ENCODE measurements around the gene SDK2. TPM values are rescaled to one million over a fixed set of nuclear protein-coding genes. Genes with fewer than 3 reads are reported as not detected.

The SDK2 gene
- total RNA-seq, 2 donors from 2014 or later = 0.94 to 2.1 TPM

DNA sequence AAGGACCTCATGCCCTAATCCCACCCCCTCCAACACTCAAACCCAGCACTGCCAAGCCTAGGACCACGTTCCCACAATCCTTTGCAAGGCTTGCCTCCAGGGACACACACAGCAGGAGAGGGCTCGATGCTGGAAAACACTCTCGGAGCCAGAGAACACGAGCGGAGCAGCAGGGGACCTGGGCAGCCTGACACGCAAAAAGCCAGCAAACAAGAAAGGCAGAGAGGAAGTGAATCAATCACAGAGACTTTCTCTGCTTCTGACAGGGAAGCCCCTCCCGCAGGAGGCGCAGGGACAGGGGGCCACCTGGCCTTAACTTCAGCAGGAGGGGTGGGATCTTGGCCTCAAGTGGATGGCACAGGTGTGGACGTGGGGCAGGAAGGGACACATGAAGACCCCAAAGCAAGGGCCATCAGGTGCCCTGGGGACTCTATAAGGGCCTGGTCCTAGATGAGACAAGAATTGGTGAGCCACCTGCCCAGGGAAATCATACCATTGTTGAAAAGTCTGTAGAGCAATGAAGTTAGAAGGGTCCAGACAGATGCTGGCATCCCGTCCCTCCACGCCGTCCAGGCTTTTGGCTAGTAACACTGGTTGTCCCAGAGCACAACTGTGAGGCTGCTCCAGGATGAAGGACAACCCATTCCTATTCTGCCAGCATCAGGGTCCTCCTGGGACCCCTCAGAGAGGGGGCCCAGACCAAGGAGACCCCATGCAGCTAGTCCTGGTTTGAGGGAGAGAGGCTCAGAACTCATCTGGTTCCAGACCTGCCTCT lies 2.2 kb downstream of the SDK2 start:
- no peak for ATAC-seq
- intact Hi-C loops (cut with DNase I) = loop anchor here in 1 of 2 donors (5.0 kb wide), 1 partner anchor 210 kb away; no protein-coding TSS in a partner anchor

DNA sequence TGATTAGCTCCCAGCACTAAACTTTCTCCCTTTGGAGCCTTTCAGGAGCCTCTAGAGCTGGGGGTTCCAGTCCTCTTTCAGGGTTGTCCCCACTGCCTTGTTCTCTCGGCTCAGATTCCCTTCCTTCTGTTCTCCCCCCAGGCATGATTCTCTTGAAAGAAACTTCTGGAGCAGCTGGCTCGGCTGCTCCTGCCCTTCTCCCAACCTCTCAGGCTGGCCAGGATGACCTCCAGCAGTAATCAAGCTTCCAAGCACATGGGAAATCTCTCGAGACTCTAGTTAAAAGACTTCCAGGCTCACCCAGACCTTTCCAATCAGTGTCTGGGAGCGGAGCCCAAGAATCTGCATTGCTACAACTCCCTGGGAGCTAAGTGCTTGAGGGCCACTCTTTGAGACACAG lies 3.6 kb downstream of the SDK2 start:
- intact Hi-C loops (cut with DNase I) = loop anchor here in 1 of 2 donors (5.0 kb wide), 1 partner anchor 208 kb away; no protein-coding TSS in a partner anchor
- no peak for DNase-seq
- ATAC-seq = no peak

More for the DNA sequence above, 2.2 kb downstream of the SDK2 start:
- DNase-seq = no peak

DNA sequence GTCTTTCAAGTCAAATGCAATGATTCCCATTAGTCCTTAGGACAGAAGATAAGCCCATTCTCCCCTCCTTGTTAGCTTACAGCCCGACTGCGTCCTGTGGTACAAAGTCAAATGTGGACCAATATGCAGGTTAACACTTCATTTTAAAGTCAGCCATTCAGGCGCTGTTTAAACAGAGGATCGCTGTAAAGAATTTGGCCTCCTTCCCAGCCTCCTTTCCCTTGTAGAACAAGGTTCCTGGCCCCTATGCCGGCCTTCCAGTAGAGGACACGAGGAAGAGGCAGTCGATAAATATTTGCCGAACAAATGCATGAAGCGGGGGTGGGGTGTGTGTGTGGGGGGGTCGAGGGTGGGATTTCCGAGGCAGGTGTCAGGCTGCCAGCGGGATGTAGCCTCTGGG lies 4.3 kb downstream of the SDK2 start:
- DNase-seq (no peak), ATAC-seq (no peak)
- intact Hi-C loops (cut with DNase I) = loop anchor here in 1 of 2 donors (5.0 kb wide), 1 partner anchor 208 kb away; no protein-coding TSS in a partner anchor

DNA sequence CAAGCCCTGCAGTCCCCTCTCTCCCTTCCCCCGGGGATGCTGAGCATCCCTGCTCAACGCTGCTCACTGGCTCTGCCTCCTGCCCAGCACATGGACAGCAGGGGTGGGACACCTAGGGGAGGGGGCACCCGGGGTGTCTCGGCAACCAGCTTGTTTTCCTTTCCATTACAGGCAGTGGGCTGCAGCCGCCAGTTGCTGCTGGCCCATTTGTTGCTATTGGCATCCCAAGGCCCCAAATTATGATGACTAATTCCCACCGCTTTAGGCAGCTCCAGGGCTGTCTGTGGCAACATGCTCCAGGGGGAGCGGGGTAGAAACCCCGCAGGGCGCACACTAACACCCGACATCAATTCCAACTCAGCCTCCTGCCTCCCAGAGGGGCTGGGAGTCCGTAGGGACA lies 4.9 kb downstream of the SDK2 start:
- peak; percentile 34 for DNase-seq
- peak in 1 of 2 donors; percentile 38 for ATAC-seq
- intact Hi-C loops (cut with DNase I) = no loop called here

DNA sequence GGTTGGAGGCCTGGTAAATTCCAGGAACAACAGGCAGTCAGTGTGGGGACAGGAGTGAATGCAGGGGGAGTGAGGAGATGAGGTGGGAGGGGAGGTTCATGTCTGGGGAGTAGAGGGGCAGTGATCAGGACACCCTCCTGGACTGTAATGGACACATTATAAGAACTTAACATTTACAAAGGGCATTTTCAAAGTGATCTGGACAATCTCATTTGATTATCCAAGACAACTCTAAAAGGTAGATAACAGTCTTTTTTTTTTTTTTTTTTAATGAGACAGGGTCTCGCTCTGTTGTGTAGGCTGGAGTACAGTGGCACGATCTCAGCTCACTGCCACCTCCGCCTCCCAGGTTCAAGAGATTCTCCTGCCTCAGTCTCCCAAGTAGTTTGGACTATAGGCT lies 5.7 kb downstream of the SDK2 start:
- intact Hi-C loops (cut with DNase I) = no loop called here
- DNase-seq = no peak
- no peak for ATAC-seq

DNA sequence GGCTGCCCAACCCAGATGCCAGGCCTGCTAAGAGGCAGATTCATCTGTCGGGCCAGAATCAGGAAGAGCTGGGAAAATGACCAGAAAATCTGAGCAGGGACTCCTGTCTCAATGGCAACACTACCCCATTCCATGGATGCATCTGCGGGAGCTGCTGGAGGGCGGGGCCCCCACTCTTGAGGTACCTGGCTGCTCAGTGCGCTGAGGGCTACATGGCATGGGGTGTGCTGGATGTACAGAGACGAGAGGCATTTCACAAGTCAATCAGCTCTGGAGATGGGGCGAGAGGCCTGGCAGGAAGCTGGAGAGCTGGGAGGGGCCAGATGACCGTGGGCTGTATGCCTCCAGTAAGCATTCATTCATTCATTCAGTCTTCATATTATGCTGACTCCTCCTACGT lies 6.4 kb downstream of the SDK2 start:
- DNase-seq = no peak
- intact Hi-C loops (cut with DNase I) = no loop called here
- no peak for ATAC-seq

DNA sequence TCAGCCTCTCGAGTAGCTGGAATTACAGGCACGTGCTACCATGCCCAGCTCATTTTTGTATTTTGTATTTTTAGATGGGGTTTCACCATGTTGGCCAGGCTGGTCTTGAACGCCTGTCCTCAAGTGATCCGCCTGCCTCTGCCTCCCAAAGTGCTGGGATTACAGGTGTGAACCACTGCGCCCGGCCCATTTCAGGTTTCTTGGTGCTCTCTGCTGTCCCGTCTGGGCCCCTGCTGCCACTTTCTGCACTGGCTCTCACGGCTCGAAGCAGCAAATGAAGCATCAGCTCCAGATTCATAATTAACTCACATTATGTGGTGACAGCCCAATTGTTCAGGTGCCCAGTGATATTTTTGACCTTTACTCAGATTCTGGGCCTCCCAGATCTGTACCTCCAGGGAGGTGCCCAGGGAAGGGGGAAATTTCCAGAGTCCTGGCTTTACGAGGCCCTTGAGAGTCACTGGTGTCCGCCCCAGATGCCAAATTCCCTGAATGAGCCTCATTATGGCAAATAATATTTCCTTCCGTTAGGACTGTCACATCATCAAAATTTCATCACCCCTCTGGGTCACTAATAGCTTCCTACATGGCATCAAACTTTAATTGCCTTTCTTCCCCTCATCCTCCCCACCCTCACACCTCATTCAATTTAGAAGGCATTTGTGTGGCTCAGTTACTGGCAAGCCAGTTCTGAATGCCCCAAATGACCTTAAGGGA lies 9.0 kb downstream of the SDK2 start:
- DNase-seq (no peak), ATAC-seq (no peak)
- intact Hi-C loops (cut with DNase I) = no loop called here

DNA sequence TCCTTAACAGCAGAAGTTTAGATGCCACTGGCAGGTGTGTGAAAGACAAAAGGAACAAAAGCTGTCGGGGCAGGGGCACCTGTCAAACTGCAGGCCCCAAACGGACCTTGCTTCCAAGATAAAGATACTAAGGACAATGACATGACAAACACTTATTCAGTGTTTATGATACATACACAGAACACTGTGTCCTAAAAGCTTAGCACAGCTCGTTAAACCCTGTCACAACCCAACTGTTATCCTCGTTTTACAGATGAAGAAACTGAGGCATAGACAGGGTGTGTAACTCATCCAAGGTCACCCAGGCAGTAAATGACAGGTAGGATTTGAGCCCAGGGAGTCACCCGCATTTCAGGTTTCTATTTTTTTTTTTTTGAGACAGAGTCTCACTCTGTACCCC lies 9.6 kb downstream of the SDK2 start:
- DNase-seq (no peak), ATAC-seq (no peak)
- intact Hi-C loops (cut with DNase I) = no loop called here

DNA sequence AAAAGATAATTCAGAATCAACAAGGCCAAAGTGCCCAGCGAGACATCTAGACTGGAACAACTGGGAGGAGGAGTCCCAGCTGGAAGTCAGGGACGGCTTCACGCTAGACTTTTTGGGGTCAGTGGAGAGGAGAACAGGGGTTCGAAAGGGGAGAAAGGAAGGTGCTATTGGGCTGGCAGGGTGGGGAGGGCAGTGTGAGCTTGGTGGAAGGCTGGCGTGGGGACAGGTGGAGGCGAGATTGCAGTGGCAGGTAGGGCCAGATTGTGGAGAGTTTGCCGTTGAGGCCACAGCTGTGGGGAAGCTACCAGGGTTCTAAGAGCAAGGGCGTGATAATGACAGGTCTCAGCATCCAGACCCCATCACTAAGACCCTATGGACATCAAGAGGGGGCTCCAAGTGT lies 10.5 kb downstream of the SDK2 start:
- intact Hi-C loops (cut with DNase I) = no loop called here
- DNase-seq (no peak), ATAC-seq (no peak)

DNA sequence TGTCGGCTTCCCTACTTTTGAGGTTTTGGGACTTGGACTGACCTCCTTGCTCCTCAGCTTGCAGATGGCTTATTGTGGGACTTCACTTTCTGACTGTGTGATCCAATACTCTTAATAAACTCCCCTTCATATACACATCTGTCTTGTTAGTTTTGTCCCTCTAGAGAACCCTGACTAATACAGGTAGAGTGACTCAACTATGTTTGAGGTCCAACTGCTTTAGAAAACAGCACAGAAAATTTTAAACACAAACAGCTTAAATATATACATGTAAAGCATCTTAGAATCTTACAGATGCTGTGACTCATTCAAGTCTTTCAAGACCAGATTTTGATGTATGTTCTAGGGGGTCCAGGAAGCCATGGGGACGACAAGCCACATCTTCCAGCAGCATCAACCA lies 11.7 kb downstream of the SDK2 start:
- intact Hi-C loops (cut with DNase I) = no loop called here
- no peak for ATAC-seq
- DNase-seq = no peak

DNA sequence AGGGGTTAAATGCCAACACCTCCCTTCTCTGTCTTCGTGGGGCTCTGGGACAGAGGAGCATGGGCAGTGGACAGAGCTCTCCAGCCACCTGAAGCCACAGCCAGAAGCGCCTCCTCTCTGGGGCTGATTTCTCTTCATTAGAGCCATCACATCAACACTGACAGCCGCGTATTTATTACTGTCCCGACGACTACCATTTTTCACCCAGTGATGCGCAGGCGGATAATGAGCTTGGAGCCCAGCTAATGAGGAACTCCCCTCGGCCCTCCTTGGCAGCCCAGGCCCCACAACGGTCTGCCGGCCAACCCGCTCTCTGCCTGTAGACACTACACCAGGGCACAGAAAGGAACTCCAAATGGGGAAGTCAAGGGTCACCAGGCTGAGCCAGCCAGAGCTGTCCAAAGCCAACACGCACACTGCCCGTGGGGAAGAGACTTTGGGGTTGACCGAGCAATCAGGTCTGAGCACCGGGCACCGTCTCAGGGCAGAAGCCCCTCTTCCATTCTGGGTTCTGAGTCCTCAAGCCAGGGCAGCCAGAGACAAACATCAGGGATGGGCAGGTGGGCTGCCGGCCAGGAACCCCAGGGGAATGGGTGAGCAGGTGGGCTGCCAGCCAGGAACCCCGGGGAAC lies 13.2 kb downstream of the SDK2 start:
- intact Hi-C loops (cut with DNase I) = no loop called here
- DNase-seq = no peak
- no peak for ATAC-seq

DNA sequence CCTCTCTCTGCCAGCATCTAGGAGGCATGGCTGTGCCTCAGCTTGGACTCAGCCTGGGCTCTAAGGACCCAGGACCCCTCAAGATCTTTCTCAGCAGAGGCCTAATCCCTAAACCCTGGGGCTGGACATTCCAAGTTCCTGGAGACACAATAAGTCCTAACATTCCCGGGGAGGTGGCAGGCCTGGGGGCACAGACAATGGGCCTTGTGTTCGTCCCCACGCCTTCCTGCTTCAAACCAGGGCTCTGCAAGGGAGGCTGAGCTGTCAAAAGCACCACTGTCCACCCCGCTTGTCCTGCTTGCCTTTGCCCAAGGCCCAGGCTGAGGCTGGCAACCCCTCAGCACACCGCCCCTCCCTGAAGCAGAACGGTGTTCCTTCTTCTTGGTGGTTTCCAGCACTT lies 13.7 kb downstream of the SDK2 start:
- ATAC-seq = no peak
- intact Hi-C loops (cut with DNase I) = no loop called here
- DNase-seq = no peak

DNA sequence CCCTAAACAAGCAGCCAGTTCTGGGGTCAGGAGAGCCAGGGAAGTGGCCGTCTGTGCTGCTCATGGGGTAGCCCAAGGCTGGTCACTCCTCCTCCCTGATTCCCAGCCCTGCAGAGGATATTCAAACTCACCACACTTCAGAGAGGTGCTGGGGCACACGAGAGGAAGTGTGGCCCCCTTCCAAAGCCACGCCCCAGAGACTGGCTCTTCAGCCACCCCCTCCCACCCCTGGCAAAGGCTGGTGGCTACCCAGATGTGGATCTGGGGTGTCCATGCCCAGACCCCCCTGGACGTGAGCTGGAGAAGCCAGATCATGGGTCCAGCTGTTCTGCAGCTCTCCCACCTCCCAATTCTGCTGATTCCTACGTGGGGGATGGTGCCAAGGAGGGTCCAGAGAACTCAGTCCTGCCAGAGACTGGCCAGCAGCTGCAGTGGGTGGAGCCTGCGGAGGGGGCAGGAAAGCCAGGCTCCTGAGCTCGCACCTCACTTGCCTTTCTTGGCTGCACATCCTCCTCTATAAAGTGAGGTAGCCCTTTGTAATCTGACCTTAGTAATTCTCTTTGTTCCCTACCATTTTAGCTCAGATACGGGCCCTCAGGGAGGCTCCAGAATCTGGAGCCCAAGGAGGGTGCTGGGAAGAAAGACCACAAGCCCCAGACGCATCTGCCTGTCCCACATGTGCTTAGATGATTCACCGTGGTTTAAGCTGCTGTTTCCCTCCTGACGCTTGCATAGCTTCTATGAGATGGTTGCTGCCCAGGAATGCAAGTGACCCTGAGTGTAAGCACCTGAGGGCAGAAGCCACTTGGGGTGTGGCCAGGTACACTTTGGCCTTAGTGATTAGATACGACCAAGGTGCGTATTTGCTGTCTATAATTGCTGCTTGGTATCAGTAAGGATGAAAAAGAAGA lies 15.3 kb downstream of the SDK2 start:
- intact Hi-C loops (cut with DNase I) = no loop called here
- ATAC-seq = no peak
- no peak for DNase-seq

DNA sequence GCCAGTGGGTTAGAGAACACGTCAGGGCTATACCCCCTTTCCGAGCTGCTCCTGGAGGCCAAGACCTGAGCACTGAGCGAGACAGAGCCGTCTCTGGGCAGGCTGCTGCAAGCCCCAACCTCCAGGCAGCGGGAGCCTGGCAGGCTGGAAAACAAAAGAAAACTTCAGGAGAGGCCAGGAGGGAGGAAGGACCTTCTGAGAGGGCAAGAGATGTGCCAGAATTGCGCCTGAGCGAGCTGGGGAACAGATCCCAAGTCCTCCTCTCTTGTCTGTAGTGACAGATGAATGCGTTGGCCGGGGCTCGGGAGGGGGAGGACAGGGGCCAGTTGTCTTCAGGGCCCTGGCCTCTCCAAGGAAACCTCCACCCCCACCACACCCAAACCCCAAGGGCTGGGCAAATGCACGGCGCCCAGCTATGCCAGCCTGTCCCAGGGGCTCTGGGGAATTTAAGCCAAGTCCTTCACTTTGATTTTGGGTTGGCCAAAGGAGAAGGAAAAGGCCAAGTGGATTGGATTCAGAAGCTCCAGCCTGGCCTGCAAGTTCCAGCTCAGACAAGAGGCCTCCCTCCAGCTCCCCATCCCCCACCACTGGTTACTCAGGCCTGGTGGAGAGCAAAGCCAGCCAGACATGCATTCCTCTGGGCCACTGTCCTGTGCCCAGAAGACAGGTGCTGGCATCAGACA lies 18.1 kb downstream of the SDK2 start:
- intact Hi-C loops (cut with DNase I) = no loop called here
- DNase-seq (no peak), ATAC-seq (peak in 1 of 2 donors; percentile 59)

DNA sequence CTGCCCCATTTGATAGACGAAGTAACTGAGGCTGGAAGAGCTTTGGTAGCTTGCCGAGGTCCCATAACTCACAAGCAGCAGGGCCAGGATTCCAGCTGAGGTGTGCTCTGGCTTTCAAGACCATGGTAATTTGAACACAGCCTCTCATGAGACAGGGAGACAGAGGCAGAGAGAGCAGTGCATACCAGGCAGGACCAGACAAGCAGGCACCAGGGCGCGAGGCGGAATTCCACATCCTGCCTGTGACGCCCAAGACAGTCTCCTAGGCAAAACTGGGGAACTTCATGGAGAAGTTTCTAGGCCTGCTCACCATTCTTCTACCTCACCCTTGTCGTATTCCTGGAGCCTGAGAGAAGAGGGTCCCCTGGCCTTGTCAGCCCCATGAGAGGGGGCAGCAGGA lies 19.2 kb downstream of the SDK2 start:
- DNase-seq (no peak), ATAC-seq (no peak)
- intact Hi-C loops (cut with DNase I) = no loop called here

DNA sequence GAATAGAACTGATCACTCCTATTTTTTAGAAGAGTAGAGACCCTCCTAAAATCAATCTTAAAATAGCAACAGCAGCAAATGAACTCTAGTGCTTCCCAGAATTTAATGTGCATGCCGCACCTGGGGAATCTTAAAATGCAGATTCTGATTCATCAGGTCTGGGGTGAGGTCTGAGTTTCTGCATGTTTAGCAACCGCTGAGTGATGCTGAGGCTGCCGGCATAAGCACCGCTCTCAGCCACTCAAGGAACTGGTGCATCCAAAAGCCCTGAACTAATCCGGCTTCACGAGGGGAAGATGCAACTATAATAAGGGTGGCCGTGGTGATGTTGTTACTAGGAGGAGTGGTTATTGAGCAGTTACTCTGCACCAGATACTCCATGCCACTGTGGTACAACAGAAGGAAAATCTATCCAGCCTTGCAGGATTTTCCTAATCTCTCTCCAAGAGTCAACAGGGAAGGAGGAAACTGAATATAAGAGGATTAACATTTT lies 19.7 kb downstream of the SDK2 start:
- ATAC-seq (no peak), DNase-seq (no peak)
- intact Hi-C loops (cut with DNase I) = no loop called here

DNA sequence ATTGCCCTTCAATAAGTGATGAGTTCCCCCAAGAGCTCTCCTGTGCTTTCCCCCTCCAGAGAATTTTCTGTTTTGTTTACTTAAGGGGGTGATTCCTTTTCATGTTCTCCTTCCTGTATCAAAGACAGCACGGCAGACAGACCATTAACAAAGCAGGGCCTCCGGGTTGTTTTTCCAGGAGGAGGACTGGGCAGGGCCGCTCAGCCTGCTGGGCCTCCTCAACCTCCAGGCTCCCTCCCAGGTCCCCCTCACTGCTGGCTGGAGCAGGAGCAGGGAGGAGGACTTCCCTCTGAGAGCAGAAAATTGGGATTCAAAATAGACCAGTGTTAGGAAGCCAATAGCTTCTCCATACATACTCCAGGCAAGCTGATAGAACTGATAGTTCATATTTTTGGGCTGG lies 20.4 kb downstream of the SDK2 start:
- intact Hi-C loops (cut with DNase I) = no loop called here
- ATAC-seq = no peak
- DNase-seq = no peak

DNA sequence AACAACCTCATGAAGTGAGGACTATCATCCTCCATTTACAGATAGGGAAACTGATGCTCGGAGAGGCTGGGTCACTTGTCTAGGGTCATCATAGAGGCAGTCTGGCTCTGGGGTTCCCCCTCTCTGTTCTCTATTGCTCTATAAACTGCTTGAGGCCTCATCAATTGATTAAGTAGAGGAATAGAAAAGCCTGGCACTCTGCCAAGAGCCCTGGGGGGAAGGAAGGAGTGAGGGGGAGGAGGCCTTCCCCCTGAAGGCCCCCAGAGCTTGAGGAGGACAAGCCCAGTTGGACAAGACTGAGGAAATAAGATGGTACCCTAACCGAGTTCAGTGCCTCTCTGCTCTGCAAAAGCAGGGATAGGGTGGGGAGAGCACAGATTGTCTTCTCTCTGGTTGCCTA lies 21.0 kb downstream of the SDK2 start:
- DNase-seq (no peak), ATAC-seq (no peak)
- intact Hi-C loops (cut with DNase I) = no loop called here

DNA sequence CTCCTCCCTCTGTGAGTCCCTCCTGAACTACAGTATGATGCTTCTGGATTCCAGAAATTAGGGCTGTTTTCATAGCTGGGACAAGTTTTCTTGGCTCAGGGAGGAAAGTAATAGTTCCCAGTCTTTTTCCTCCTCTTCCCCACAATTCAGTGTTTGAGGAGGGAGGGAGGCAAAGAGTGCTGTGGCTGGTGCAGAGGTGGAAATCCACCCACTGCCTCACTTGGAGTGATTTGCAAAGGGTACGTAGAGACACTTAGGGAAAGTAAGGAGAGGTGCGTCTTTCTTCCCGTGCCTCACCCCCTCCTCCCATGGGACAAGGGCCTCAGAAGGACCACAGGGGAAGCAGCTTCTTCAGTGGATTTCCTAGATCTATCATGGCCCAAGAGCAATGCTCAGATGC lies 21.9 kb downstream of the SDK2 start:
- ATAC-seq = no peak
- DNase-seq = no peak
- intact Hi-C loops (cut with DNase I) = no loop called here

Measured in left cardiac atrium (tissue), 4 donors.